ENCODE results near the gene SLC34A3.

The SLC34A3 gene

GRCh38 chr9:137201205-137201868 is 29.4 kb upstream of the SLC34A3 start:
- no peak for DNase-seq (ENCODE audit: low read depth in 2 of 2)
- H3K4me3 ChIP-seq (replicated peaks in 1 of 2; ENCODE audit: low read depth in 2 of 2, low read length in 2 of 2): peak overlapping the region; percentile 53 to 76
- TF ChIP-seq CTCF (IDR thresholded peaks at IDR 0.05; ENCODE audit: low read depth, low read length): no peak

- H3K4me3 ChIP-seq (replicated peaks in 1 of 2; ENCODE audit: low read depth in 2 of 2, low read length in 2 of 2): no peak overlapping the region
- no peak for DNase-seq (ENCODE audit: low read depth in 2 of 2)
- TF ChIP-seq CTCF (IDR thresholded peaks at IDR 0.05; ENCODE audit: low read depth, low read length): no peak
Observed at GRCh38 chr9:137202966-137203365, 27.7 kb upstream of the SLC34A3 start.

GRCh38 chr9:137204731-137205125 is 26.0 kb upstream of the SLC34A3 start:
- H3K4me3 ChIP-seq (replicated peaks in 1 of 2; ENCODE audit: low read depth in 2 of 2, low read length in 2 of 2): peak overlapping the region; percentile 84 to 94
- DNase-seq (ENCODE audit: low read depth in 2 of 2): no peak
- TF ChIP-seq CTCF (IDR thresholded peaks at IDR 0.05; ENCODE audit: low read depth, low read length): no peak

GRCh38 chr9:137205126-137206069 is 25.3 kb upstream of the SLC34A3 start, which contains the start of the genes NDOR1 and TMEM203:
NDOR1 (plus strand) TSS chr9:137205700; CDS start chr9:137205778, 78 bp downstream.
TMEM203 (minus strand) TSS chr9:137205648; CDS start chr9:137205414, 234 bp downstream.
- TF ChIP-seq CTCF (IDR thresholded peaks at IDR 0.05; ENCODE audit: low read depth, low read length): no peak
- peak; percentile 76 to 83 for DNase-seq (ENCODE audit: low read depth in 2 of 2)
- peak within 1 kb of the TSS; percentile 84 to 94 for H3K4me3 ChIP-seq (replicated peaks in 1 of 2; ENCODE audit: low read depth in 2 of 2, low read length in 2 of 2)

GRCh38 chr9:137206602-137207001 is 24.1 kb upstream of the SLC34A3 start:
- DNase-seq (ENCODE audit: low read depth in 2 of 2): no peak
- peak overlapping the region; percentile 84 to 94 for H3K4me3 ChIP-seq (replicated peaks in 1 of 2; ENCODE audit: low read depth in 2 of 2, low read length in 2 of 2)
- TF ChIP-seq CTCF (IDR thresholded peaks at IDR 0.05; ENCODE audit: low read depth, low read length): no peak

GRCh38 chr9:137211532-137211931 is 19.2 kb upstream of the SLC34A3 start:
- no peak for TF ChIP-seq CTCF (IDR thresholded peaks at IDR 0.05; ENCODE audit: low read depth, low read length)
- DNase-seq (ENCODE audit: low read depth in 2 of 2): no peak
- H3K4me3 ChIP-seq (replicated peaks in 1 of 2; ENCODE audit: low read depth in 2 of 2, low read length in 2 of 2): no peak overlapping the region

All from cardiac fibroblast (primary cell).